Heart right ventricle (tissue), 16 donors: ENCODE measurements around the gene TRIM25. TPM values are rescaled to one million over a fixed set of nuclear protein-coding genes. Genes with fewer than 3 reads are reported as not detected.
A peak's percentile ranks its signal among the peaks of the same experiment; 100 is the strongest.

Experiments
- ATAC-seq, 8 donors: fragments of 200-7000 bp; cut with Tn5 transposase; one replicate each; pipeline ENCODE4 v1.9.1; 2020; ENCODE audit warnings: mild to moderate bottlenecking in 8 of 8, moderate library complexity in 8 of 8, moderate number of reproducible peaks in 1 of 8
- DNase-seq, 2 donors: peaks; one replicate each; pipeline ENCODE4 v3.0.0-alpha.2; 2020
- H3K27ac ChIP-seq, 10 donors: fragments of 200-600 bp; sonication (generic) in 2 of 10; one replicate each; pipeline versions ENCODE4 v1.5.0 to v1.8.0; 2020 to 2022; ENCODE audit warnings: mild to moderate bottlenecking in 3 of 10
- H3K27me3 ChIP-seq, 7 donors: fragments of 200-600 bp; one replicate each; pipeline ENCODE4 v1.8.0; 2021 to 2022; ENCODE audit warnings: mild to moderate bottlenecking in 2 of 7
- H3K36me3 ChIP-seq, 9 donors: fragments of 200-600 bp; sonication (generic) in 1 of 9; one replicate each; pipeline versions ENCODE4 v1.5.0 to v1.8.0; 2020 to 2022; ENCODE audit warnings: mild to moderate bottlenecking in 2 of 9
- H3K4me1 ChIP-seq, 9 donors: fragments of 200-600 bp; sonication (generic) in 1 of 9; one replicate each; pipeline versions ENCODE4 v1.5.0 to v1.8.0; 2020 to 2022; ENCODE audit warnings: mild to moderate bottlenecking in 4 of 9
- H3K4me3 ChIP-seq, 10 donors: fragments of 200-600 bp; sonication (generic) in 2 of 10; one replicate each; pipeline versions ENCODE4 v1.5.0 to v1.8.0; 2020 to 2022; ENCODE audit warnings: mild to moderate bottlenecking in 7 of 10, moderate library complexity in 2 of 10
- H3K9me3 ChIP-seq, 11 donors: fragments of 200-600 bp in 10 of 11; sonication (generic) in 2 of 11; one replicate each; pipeline versions ENCODE4 v1.5.0 to v1.8.0; 2013 to 2022; ENCODE audit warnings: mild to moderate bottlenecking in 2 of 11, control low read depth in 1 of 11, moderate library complexity in 1 of 11
- WGBS, 2 donors: extraction: QIAGEN DNeasy Blood & Tissue Kit; methylation state at CpG; one replicate each; pipeline ENCODE4 v1.1.7; 2013; ENCODE audit warnings: inconsistent platforms in 1 of 2; 5-methylcytosine and 5-hydroxymethylcytosine counted together
- intact Hi-C, 10 donors: fragments of 100-400 bp; cut with DNase I; formaldehyde crosslinking; loops; one replicate each; pipeline versions ENCODE4 v1.11.1 to v1.14.2; 2022
- polyA plus RNA-seq, 2 donors: library from polyadenylated mRNA; stranded (reverse); fragments of 200-250 nt; gene quantifications; one replicate each; pipeline ENCODE4 v1.2.3, GENCODE V29; 2013
- total RNA-seq, 10 donors: library from RNA; stranded (reverse); fragmentation: NEBNext Ultra II Directional in 3 of 10; extraction: Animal tissue kit (Norgen Biotek cat#: 25700) in 3 of 10; gene quantifications; one replicate each; pipeline versions ENCODE4 v1.2.1 to v1.2.4, GENCODE V29; 2021 to 2023
- TF ChIP-seq, protein P1 (sequence below), 9 donors: fragments of 200-600 bp; sonication (generic) in 2 of 9; IDR thresholded peaks; one replicate each; pipeline versions ENCODE4 v1.5.0 to v1.8.0; 2021 to 2022; ENCODE audit warnings: antibody characterized with exemption in 9 of 9, mild to moderate bottlenecking in 5 of 9, moderate library complexity in 1 of 9
- donor health status: Arrhythmogenic right ventricular cardiomyopathy.
- donor health status: ischemic (EF 13 %, LVEDD 7.1; RV severe dilation, severe dysfunction).
- donor health status: healthy with polysubstance abuse.
- donor health status: DM: no; HTN: yes; CAD: no.
- donor health status: DM: no; HTN: no; CAD: no.
- donor health status: ischemic (EF 25% LVEDD 6.9; RV normal size, moderate dysfunction).
- donor health status: ischemic (EF 25% LVEDD 5.7; RV mildly dilated, moderate dysfunction).
- donor health status: healthy.
- donor health status: DM: yes; HTN: yes; CAD: no.
- donor health status: Ischemic cardiomyopathy.
- donor health status: ischemic (EF 35%, LVEDD 5.7; RV mildly dilated, moderate dysfunction).
- donor health status: nonischemic (EF 11% LVEDD 7.7; RV severe dilation, severe dysfunction).
- donor health status: DM: yes; HTN: yes; CAD: no.
- donor health status: PGD.
- donor health status: ischemic (EF 29% LVEDD 5.4; RV normal size, mild dysfunction).
- donor health status: nonischemic (EF 23%, LVEDD 6.1; RV moderate dilation, normal function).

Gene TRIM25
- total and polyA plus RNA-seq, 12 donors, result 4.9 to 32.7 (median 15.2) TPM

DNA sequence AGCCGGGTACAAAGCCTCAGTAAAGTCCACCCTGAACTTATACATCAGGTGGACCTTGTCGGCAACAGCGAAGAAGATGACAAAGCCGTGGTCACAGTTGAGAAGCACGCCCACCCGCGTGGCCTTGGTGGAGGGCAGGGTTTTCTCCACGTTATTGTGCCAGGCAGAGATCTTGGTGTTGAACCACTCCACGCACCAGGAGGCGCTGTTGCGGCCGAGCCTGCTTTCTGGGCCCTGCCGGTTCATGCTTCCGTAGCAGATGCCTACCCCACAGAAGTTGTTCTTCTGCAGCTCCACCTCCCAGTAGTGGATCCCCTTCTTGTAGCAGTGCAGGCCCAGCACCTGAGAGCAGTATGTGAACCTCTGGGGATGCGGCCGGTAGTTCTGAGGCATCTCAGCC, 22.1 kb downstream of the TRIM25 start:
- H3K27me3 ChIP-seq, result no peaks in the 10 kb centered on the region
- TF ChIP-seq, protein P1, sequence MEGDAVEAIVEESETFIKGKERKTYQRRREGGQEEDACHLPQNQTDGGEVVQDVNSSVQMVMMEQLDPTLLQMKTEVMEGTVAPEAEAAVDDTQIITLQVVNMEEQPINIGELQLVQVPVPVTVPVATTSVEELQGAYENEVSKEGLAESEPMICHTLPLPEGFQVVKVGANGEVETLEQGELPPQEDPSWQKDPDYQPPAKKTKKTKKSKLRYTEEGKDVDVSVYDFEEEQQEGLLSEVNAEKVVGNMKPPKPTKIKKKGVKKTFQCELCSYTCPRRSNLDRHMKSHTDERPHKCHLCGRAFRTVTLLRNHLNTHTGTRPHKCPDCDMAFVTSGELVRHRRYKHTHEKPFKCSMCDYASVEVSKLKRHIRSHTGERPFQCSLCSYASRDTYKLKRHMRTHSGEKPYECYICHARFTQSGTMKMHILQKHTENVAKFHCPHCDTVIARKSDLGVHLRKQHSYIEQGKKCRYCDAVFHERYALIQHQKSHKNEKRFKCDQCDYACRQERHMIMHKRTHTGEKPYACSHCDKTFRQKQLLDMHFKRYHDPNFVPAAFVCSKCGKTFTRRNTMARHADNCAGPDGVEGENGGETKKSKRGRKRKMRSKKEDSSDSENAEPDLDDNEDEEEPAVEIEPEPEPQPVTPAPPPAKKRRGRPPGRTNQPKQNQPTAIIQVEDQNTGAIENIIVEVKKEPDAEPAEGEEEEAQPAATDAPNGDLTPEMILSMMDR (IDR thresholded peaks at IDR 0.05), result peak; percentile 14 to 57 (median 39)
- H3K4me1 ChIP-seq, result peaks cover 0 to 13% (median 0%) of the 10 kb centered on the region in 9 donors
- intact Hi-C loops, result loop anchor here in 5 of 10 donors (2.0 to 10.0 kb wide), 3 partner anchors 47 to 53 kb away; no protein-coding TSS in a partner anchor
- H3K9me3 ChIP-seq, result peaks cover 0 to 16% (median 4%) of the 10 kb centered on the region in 11 donors
- ATAC-seq (peak in 2 of 8 donors; percentile 48 to 53), DNase-seq (peak in 1 of 2 donors; percentile 44)
- no peak overlapping the region for H3K4me3 ChIP-seq
- H3K36me3 ChIP-seq, result peaks cover 0 to 99% (median 47%) of the 10 kb centered on the region in 9 donors
- WGBS, 2 donors, result 79 to 80% methylated on average over 16 of the region's 16 CpGs
- H3K27ac ChIP-seq, result no peak overlapping the region

DNA sequence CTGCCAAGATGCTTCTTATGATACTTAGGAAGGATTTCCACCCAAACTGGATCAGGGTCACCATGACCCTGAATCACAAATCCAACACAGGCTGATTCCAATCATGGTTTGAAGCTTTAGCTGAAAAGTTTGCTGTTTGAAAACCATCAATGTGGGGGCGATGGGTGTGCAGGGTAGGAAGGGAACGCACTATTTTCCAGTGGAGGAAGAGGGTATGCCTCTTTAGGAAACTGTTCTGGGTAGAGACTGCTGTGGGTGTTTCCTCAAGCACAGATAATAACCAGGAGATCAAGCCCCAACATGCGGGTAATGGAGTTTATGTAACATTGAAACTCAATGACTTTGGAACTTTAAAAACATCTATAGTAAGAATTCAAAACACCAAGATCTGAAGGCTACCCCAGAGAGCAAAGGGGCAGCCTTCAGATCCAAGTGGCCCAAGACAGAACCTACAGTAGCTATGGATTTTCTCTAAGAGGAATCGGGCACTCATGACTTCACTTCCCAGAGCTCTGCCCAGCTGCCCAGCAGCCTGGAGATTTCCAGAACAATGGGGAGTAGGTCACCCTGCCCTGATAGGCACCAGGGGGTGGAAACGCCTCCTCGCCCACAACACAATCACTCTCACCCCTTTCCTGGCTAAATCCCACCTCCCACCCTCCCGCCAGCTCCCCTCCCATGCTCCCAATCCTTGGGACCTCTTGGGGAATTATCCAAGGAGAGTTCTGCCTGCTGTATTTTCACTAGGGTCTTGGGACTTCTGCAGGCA, 22.8 kb downstream of the TRIM25 start:
- intact Hi-C loops, result loop anchor here in 5 of 10 donors (2.0 to 10.0 kb wide), 3 partner anchors 48 to 54 kb away; no protein-coding TSS in a partner anchor
- Histone ChIP-seq H3K27me3 (no peaks in the 10 kb centered on the region), H3K27ac (no peak overlapping the region), H3K36me3 (peaks cover 0 to 98% (median 47%) of the 10 kb centered on the region in 9 donors), H3K9me3 (peaks cover 0 to 16% (median 4%) of the 10 kb centered on the region in 11 donors), H3K4me3 (no peak overlapping the region), H3K4me1 (peaks cover 0 to 13% (median 0%) of the 10 kb centered on the region in 9 donors)
- ATAC-seq (no peak), DNase-seq (no peak)
- WGBS, 2 donors, result 96 to 97% methylated on average over 7 of the region's 7 CpGs
- TF ChIP-seq, protein P1 (IDR thresholded peaks at IDR 0.05), result no peak

GRCh38 chr17:56890390-56890789, 23.5 kb downstream of the TRIM25 start:
- TF ChIP-seq, protein P1 (IDR thresholded peaks at IDR 0.05), result no peak
- no peak for ATAC-seq
- 97 to 98% methylated on average over 6 of the region's 6 CpGs for WGBS, 2 donors

GRCh38 chr17:56887552-56888467, 26.0 kb downstream of the TRIM25 start:
- Histone ChIP-seq H3K27ac (no peak overlapping the region), H3K9me3 (peaks cover 0 to 16% (median 4%) of the 10 kb centered on the region in 11 donors), H3K27me3 (no peaks in the 10 kb centered on the region), H3K4me1 (peaks cover 0 to 5% (median 0%) of the 10 kb centered on the region in 9 donors), H3K36me3 (peaks cover 0 to 66% (median 25%) of the 10 kb centered on the region in 9 donors), H3K4me3 (no peak overlapping the region)
- no peak for ATAC-seq
- DNase-seq, result no peak
- 94 to 98% methylated on average over 9 of the region's 9 CpGs for WGBS, 2 donors
- intact Hi-C loops, result no loop called here
- TF ChIP-seq, protein P1 (IDR thresholded peaks at IDR 0.05), result no peak

More at GRCh38 chr17:56890390-56890789, 23.5 kb downstream of the TRIM25 start:
- H3K4me1 ChIP-seq, result peaks cover 0 to 17% (median 0%) of the 10 kb centered on the region in 9 donors
- no peaks in the 10 kb centered on the region for H3K27me3 ChIP-seq
- no peak for DNase-seq
- peaks cover 0 to 92% (median 42%) of the 10 kb centered on the region in 9 donors for H3K36me3 ChIP-seq
- no peak overlapping the region for H3K27ac ChIP-seq
- H3K4me3 ChIP-seq, result no peak overlapping the region
- intact Hi-C loops, result loop anchor here in 5 of 10 donors (2.0 to 10.0 kb wide), 3 partner anchors 48 to 54 kb away; no protein-coding TSS in a partner anchor
- peaks cover 0 to 16% (median 4%) of the 10 kb centered on the region in 11 donors for H3K9me3 ChIP-seq
